K562 (cell line): ENCODE measurements around the gene SBF1. TPM values are rescaled to one million over a fixed set of nuclear protein-coding genes. Genes with fewer than 3 reads are reported as not detected.

ENCODE experiments used
- CHD7 ChIP-seq: fragments of 200-600 bp; sonication (generic); IDR thresholded peaks from one replicate; pipeline ENCODE4 v1.6.1; 2012; ENCODE audit warnings: mild to moderate bottlenecking, low read depth, low read length, inconsistent platforms
- ETV1 ChIP-seq: fragments of 450-650 bp; conservative IDR thresholded peaks from 2 replicates; pipeline ENCODE4 v1.6.1; 2016; ENCODE audit warnings: missing genetic modification characterization, control low read depth, low read depth, missing compliant biosample characterization
- YY1 ChIP-seq, 3 experiments: IDR thresholded peaks; 2 replicates each; pipeline ENCODE4 v1.6.1; 2011; ENCODE audit warnings: low read length in 2 of 3, mild to moderate bottlenecking in 2 of 3, moderate library complexity in 2 of 3, borderline replicate concordance in 1 of 3, control low read depth in 1 of 3, low read depth in 1 of 3; ENCODE audit not compliant: insufficient read depth in 3 of 3, insufficient replicate concordance in 2 of 3, control insufficient read depth in 1 of 3, insufficient read length in 1 of 3; ENCODE audit errors: extremely low read depth in 1 of 3
- ZNF121 ChIP-seq: sonication (generic); formaldehyde crosslinking; conservative IDR thresholded peaks from 2 replicates; pipeline ENCODE4 v1.8.0; 2022; ENCODE audit warnings: missing genetic modification reagents
- ZNF695 ChIP-seq: fragments of 450-650 bp; formaldehyde crosslinking; IDR thresholded peaks from 2 replicates; pipeline ENCODE4 v1.4.0; 2020; ENCODE audit warnings: mild to moderate bottlenecking, moderate library complexity
- polyA plus RNA-seq, 8 experiments: library from polyadenylated mRNA; depleted of rRNA in 4 of 8; stranded (reverse) in 5 of 8; unstranded in 3 of 8; fragments of >200 nt; fragmentation: Nextera tagmentation in 2 of 8; fragmentation: Illumina TruSeq in 1 of 8; extraction: Ambion mirVana in 2 of 8; extraction: Trizol in 1 of 8; gene quantifications; 2 replicates each; pipeline versions ENCODE4 v1.2.1 to v1.2.3, GENCODE V29; 2011 to 2014; ENCODE audit warnings: inconsistent platforms in 1 of 8, missing spikeins in 1 of 8
- total RNA-seq, 7 experiments: library from RNA; depleted of rRNA in 6 of 7; stranded (reverse); fragments of >200 nt in 6 of 7; fragmentation: Illumina TruSeq in 2 of 7; extraction: Trizol in 2 of 7; gene quantifications; 2 replicates each; pipeline versions ENCODE4 v1.2.1 to v1.2.3, GENCODE V29; 2011 to 2021; ENCODE audit warnings: low replicate concordance in 1 of 7

SBF1 gene
- total and polyA plus RNA-seq, 9 of the 15 experiments (the other 6 are each of a cell fraction or from before 2014, with no cell fraction given) = 0.44 to 50.4 (median 11.4) TPM

- TF ChIP-seq ZNF121 (CRISPR knock-in tag) (no peak), CHD7 (no peak), YY1 (IDR thresholded peaks at IDR 0.05; ENCODE audit: borderline replicate concordance in 1 of 3, control insufficient read depth in 1 of 3, extremely low read depth in 1 of 3, insufficient read depth in 3 of 3, insufficient read length in 1 of 3, insufficient replicate concordance in 2 of 3, low read depth in 1 of 3, low read length in 2 of 3) (no peak), ETV1 (tag) (no peak), ZNF695 (no peak)
These were observed 14.8 kb upstream of the SBF1 start (continued) for GRCh38 chr22:50489363-50490243.
